ENCODE data around the gene BARHL2.

The BARHL2 gene

DNA sequence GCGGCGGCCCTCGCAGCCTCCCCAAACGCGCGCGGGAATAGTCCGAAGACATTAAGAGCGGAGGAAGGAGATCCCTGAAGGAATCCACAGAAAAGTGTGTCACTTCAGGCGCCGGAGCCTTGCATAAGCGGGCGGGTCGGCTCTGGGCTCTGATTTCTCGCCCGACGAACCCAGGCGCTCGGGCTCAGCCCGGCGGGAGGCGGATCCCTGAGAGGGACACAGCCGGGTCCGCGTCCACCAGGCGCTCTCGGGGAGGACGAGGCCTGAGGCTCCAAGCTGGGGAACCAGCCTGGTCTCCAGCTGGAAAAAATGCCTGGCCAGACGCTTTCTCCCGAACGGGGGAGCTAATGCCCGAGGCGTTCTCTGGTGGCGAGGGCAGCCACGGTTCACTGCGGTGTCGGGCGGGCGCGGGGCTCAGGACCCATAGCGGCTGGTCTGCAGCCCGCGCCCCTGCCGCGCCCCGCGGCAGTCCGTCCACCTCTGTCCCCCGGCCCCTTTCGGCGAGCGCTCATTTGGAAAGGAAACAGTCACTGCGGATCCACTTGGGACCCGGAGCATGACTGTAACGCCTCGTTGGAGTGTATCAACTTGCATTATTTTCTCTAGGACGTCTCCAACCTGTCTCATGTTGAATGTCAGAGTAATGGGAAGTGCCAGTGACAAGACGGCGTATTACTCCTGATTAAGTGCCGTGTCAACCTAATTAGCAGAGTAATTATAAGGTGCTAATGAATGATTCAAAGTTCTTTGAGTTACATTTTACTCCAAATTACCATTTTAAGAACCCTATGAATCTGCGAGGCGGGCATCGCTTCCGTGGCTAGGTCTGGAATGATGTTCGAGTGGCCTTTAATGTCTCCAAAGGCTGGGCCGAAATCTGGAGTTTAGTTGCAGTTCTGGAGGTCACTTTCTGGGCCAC, 1.6 kb upstream of the BARHL2 start:
- Histone ChIP-seq H3K79me2 (ENCODE audit: low read length) (no peaks in the 10 kb centered on the region), H4K20me1 (ENCODE audit: insufficient read depth, low read length) (no peaks in the 10 kb centered on the region), H3K4me3 (ENCODE audit: low read length) (no peak overlapping the region), H3K9me3 (ENCODE audit: insufficient read depth, low read length) (no peaks in the 10 kb centered on the region), H3K9ac (ENCODE audit: low read length) (no peak overlapping the region), H3K36me3 (replicated peaks; ENCODE audit: low read depth, low read length) (no peaks in the 10 kb centered on the region), H3K4me1 (ENCODE audit: low read length) (no peaks in the 10 kb centered on the region), H3K4me2 (ENCODE audit: low read length) (no peak overlapping the region), H2AFZ (ENCODE audit: low read depth, low read length) (no peak overlapping the region), H3K27me3 (ENCODE audit: low read depth, low read length) (0 out of 2 replicates have a peak, but pooled peaks cover 3% of the 10 kb centered on the region), H3K27ac (ENCODE audit: low read length) (no peak overlapping the region)
- TF ChIP-seq, protein P1, sequence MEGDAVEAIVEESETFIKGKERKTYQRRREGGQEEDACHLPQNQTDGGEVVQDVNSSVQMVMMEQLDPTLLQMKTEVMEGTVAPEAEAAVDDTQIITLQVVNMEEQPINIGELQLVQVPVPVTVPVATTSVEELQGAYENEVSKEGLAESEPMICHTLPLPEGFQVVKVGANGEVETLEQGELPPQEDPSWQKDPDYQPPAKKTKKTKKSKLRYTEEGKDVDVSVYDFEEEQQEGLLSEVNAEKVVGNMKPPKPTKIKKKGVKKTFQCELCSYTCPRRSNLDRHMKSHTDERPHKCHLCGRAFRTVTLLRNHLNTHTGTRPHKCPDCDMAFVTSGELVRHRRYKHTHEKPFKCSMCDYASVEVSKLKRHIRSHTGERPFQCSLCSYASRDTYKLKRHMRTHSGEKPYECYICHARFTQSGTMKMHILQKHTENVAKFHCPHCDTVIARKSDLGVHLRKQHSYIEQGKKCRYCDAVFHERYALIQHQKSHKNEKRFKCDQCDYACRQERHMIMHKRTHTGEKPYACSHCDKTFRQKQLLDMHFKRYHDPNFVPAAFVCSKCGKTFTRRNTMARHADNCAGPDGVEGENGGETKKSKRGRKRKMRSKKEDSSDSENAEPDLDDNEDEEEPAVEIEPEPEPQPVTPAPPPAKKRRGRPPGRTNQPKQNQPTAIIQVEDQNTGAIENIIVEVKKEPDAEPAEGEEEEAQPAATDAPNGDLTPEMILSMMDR (IDR thresholded peaks at IDR 0.05; ENCODE audit: low read depth, low read length), result no peak
- TF ChIP-seq EZH2phosphoT487 (IDR thresholded peaks at IDR 0.05; ENCODE audit: low read depth), result no peak

DNA sequence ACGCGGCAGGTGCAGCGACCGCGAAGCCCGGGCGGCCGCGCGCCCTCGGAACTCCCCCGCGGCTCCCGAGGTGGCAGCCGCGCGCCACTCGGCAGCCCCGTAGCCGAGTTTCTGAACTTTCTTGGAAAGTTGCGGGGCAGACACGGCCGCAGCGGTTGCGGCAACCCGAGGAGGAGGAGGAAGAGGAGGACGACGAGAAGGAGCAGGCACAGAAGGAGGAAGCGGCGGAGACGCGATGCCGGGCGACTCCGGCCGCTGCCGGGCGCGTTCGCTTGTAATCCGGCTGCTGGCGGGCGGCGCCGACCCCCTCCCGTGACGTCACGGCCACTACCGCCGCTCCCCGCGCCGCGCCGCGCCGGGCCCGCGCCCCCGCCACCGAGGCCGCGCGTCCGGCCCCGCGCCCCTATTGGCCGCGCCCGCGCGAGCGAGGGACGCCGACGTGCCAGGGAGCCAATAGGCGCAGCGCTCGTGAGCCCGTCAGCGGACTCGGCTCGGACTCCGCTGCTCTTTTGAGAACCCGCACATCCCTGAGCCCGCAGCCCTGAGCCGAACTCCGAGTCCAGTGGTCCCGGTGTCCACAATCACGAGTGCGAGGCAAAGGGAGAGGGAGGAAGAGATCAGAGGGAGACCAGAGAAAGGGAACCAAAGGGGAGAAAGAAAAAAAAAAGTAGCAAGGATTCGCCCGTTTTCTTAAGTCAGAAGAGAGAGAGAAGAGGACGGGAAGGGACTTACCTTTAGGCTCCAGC, 736 bp upstream of the BARHL2 start:
- H3K4me2 ChIP-seq (ENCODE audit: low read length), result no peak overlapping the region
- H3K27ac ChIP-seq (ENCODE audit: low read length), result no peak overlapping the region

DNA sequence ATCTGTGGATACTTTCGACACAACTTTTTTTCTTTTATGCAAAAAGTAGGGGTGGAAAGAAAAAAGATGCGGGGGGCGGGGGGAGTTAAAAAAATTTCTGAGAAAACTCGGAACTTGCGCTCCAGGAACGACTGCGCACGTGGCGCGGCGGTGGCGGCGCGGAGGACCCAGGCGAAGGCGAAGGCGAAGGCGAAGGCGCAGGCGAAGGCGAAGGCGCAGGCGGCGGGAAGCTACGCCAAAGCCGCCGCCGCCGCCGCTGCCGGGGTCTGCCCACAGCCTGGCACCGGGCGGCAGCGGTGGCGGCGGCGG, 208 bp upstream of the BARHL2 start:
- 0 out of 2 replicates have a peak, but pooled peaks cover 3% of the 10 kb centered on the region for H3K27me3 ChIP-seq (ENCODE audit: low read depth, low read length)
- no peak overlapping the region for H2AFZ ChIP-seq (ENCODE audit: low read depth, low read length)
- no peaks in the 10 kb centered on the region for H3K79me2 ChIP-seq (ENCODE audit: low read length)
- no peak overlapping the region for H3K4me2 ChIP-seq (ENCODE audit: low read length)
- no peak overlapping the region for H3K9ac ChIP-seq (ENCODE audit: low read length)
- H3K9me3 ChIP-seq (ENCODE audit: insufficient read depth, low read length), result no peaks in the 10 kb centered on the region
- no peaks in the 10 kb centered on the region for H3K4me1 ChIP-seq (ENCODE audit: low read length)
- H3K36me3 ChIP-seq (replicated peaks; ENCODE audit: low read depth, low read length), result no peaks in the 10 kb centered on the region
- H3K4me3 ChIP-seq (ENCODE audit: low read length), result no peak overlapping the region
- no peak overlapping the region for H3K27ac ChIP-seq (ENCODE audit: low read length)
- no peaks in the 10 kb centered on the region for H4K20me1 ChIP-seq (ENCODE audit: insufficient read depth, low read length)
- TF ChIP-seq, protein P1 (IDR thresholded peaks at IDR 0.05; ENCODE audit: low read depth, low read length), result no peak
- no peak for TF ChIP-seq EZH2phosphoT487 (IDR thresholded peaks at IDR 0.05; ENCODE audit: low read depth)

More for the DNA sequence above, 736 bp upstream of the BARHL2 start:
- Histone ChIP-seq H3K4me3 (ENCODE audit: low read length) (no peak overlapping the region), H3K79me2 (ENCODE audit: low read length) (no peaks in the 10 kb centered on the region), H3K4me1 (ENCODE audit: low read length) (no peaks in the 10 kb centered on the region), H2AFZ (ENCODE audit: low read depth, low read length) (no peak overlapping the region), H3K36me3 (replicated peaks; ENCODE audit: low read depth, low read length) (no peaks in the 10 kb centered on the region), H3K9me3 (ENCODE audit: insufficient read depth, low read length) (no peaks in the 10 kb centered on the region), H4K20me1 (ENCODE audit: insufficient read depth, low read length) (no peaks in the 10 kb centered on the region), H3K27me3 (ENCODE audit: low read depth, low read length) (0 out of 2 replicates have a peak, but pooled peaks cover 3% of the 10 kb centered on the region), H3K9ac (ENCODE audit: low read length) (no peak overlapping the region)
- TF ChIP-seq, protein P1 (IDR thresholded peaks at IDR 0.05; ENCODE audit: low read depth, low read length), result no peak
- no peak for TF ChIP-seq EZH2phosphoT487 (IDR thresholded peaks at IDR 0.05; ENCODE audit: low read depth)

DNA sequence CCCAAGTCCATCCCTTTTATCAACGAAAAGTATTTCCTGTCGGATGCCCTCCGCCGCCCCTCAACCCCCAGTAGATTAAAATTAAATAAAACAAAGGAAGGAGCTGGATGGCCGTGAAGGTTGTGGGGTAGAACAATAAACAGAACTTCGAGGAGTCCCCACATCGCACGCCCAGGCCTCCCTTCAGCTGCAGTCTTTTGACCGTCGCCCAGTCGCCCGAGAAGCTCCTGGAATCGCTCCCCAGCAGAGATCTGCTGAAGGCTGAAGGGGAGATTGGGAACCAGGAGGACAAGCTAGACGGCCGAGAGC, 905 bp downstream of the BARHL2 start:
- Histone ChIP-seq H3K9ac (ENCODE audit: low read length) (no peak overlapping the region), H3K4me1 (ENCODE audit: low read length) (no peaks in the 10 kb centered on the region), H3K27ac (ENCODE audit: low read length) (no peak overlapping the region), H3K79me2 (ENCODE audit: low read length) (no peaks in the 10 kb centered on the region), H3K27me3 (ENCODE audit: low read depth, low read length) (0 out of 2 replicates have a peak, but pooled peaks cover 3% of the 10 kb centered on the region), H4K20me1 (ENCODE audit: insufficient read depth, low read length) (no peaks in the 10 kb centered on the region), H3K9me3 (ENCODE audit: insufficient read depth, low read length) (no peaks in the 10 kb centered on the region), H2AFZ (ENCODE audit: low read depth, low read length) (no peak overlapping the region), H3K36me3 (replicated peaks; ENCODE audit: low read depth, low read length) (no peaks in the 10 kb centered on the region), H3K4me3 (ENCODE audit: low read length) (no peak overlapping the region), H3K4me2 (ENCODE audit: low read length) (no peak overlapping the region)
- no peak for TF ChIP-seq EZH2phosphoT487 (IDR thresholded peaks at IDR 0.05; ENCODE audit: low read depth)
- TF ChIP-seq, protein P1 (IDR thresholded peaks at IDR 0.05; ENCODE audit: low read depth, low read length), result no peak

Data from OCI-LY3 (cell line).